A673 (cell line): ENCODE data around the gene PIP4K2C. TPM values are rescaled to one million over a fixed set of nuclear protein-coding genes. Genes with fewer than 3 reads are reported as not detected.

Experiments used
- BruUV-seq: library from RNA; stranded (reverse); fragments of 400-500 nt; replicated peaks from 2 replicates; lab custom pipeline; 2021; lab: Mats Ljungman, UMichigan
- CTCF ChIA-PET: fragments of 300-600 bp; sonication (Branson Sonifier 250); formaldehyde crosslinking; loops from one replicate; lab custom pipeline; 2022; ENCODE audit warnings: antibody characterized with exemption; lab: Charles Lee
- POLR2A ChIA-PET: fragments of 300-600 bp; sonication (Branson Sonifier 250); formaldehyde crosslinking; loops from one replicate; lab custom pipeline; 2022; ENCODE audit warnings: antibody characterized with exemption; ENCODE audit not compliant: low non-redundant PET; lab: Charles Lee
- DNase-seq: peaks from one replicate; pipeline ENCODE4 v3.0.0-alpha.2; 2015; ENCODE audit warnings: low spot score
- H3K27ac ChIP-seq: fragments of 200-600 bp; sonication (generic); 2 replicates; pipeline ENCODE4 v1.5.1; 2016; ENCODE audit warnings: mixed run types, low read depth, mild to moderate bottlenecking, mixed read lengths, antibody characterized with exemption, low read length; ENCODE audit not compliant: poor library complexity, severe bottlenecking
- H3K27me3 ChIP-seq: fragments of 200-600 bp; sonication (generic); replicated peaks from 2 replicates; pipeline ENCODE4 v1.6.1; 2017; ENCODE audit warnings: mixed run types, low read depth, mild to moderate bottlenecking, mixed read lengths, antibody characterized with exemption, low read length; ENCODE audit not compliant: insufficient read depth, poor library complexity
- H3K36me3 ChIP-seq: fragments of 200-600 bp; sonication (generic); 2 replicates; pipeline ENCODE4 v1.6.1; 2016; ENCODE audit warnings: mixed run types, mild to moderate bottlenecking, mixed read lengths, antibody characterized with exemption, low read length; ENCODE audit not compliant: insufficient read depth, poor library complexity, severe bottlenecking
- H3K4me1 ChIP-seq: fragments of 200-600 bp; sonication (generic); 2 replicates; pipeline ENCODE4 v1.6.1; 2017; ENCODE audit warnings: mixed run types, mild to moderate bottlenecking, mixed read lengths, antibody characterized with exemption, low read length; ENCODE audit not compliant: insufficient read depth, poor library complexity, severe bottlenecking
- H3K4me3 ChIP-seq: fragments of 200-600 bp; sonication (generic); 2 replicates; pipeline ENCODE4 v1.5.1; 2016; ENCODE audit warnings: low read depth, mixed run types, mild to moderate bottlenecking, mixed read lengths, low read length; ENCODE audit not compliant: poor library complexity, severe bottlenecking
- H3K9me3 ChIP-seq: fragments of 200-600 bp; sonication (generic); 2 replicates; pipeline ENCODE4 v1.6.1; 2016; ENCODE audit warnings: mixed run types, low read depth, mild to moderate bottlenecking, mixed read lengths, antibody characterized with exemption, low read length; ENCODE audit not compliant: poor library complexity, severe bottlenecking
- EZH2 ChIP-seq: fragments of 200-600 bp; sonication (generic); IDR thresholded peaks from 2 replicates; pipeline ENCODE4 v1.6.1; 2017; ENCODE audit warnings: borderline replicate concordance, low read depth, mild to moderate bottlenecking, mixed read lengths, antibody characterized with exemption, low read length; ENCODE audit not compliant: poor library complexity, severe bottlenecking
- intact Hi-C: fragments of 100-400 bp; cut with micrococcal nuclease; formaldehyde crosslinking; loops from one replicate; pipeline ENCODE4 v1.10.0; 2022; ENCODE audit not compliant: unreplicated experiment
- total RNA-seq: library from RNA; stranded (reverse); gene quantifications from 2 replicates; pipeline ENCODE4 v1.2.3, GENCODE V29; 2021
- TF ChIP-seq, protein P1 (sequence below): fragments of 300-800, 200-600 bp; sonication (generic); conservative IDR thresholded peaks from 2 replicates; pipeline ENCODE4 v1.5.1; 2017; ENCODE audit warnings: low read depth, mild to moderate bottlenecking, antibody characterized with exemption, low read length, moderate library complexity, mixed read lengths

PIP4K2C gene
- total RNA-seq, 1 experiment from 2014 or later = 34.9 TPM

DNA sequence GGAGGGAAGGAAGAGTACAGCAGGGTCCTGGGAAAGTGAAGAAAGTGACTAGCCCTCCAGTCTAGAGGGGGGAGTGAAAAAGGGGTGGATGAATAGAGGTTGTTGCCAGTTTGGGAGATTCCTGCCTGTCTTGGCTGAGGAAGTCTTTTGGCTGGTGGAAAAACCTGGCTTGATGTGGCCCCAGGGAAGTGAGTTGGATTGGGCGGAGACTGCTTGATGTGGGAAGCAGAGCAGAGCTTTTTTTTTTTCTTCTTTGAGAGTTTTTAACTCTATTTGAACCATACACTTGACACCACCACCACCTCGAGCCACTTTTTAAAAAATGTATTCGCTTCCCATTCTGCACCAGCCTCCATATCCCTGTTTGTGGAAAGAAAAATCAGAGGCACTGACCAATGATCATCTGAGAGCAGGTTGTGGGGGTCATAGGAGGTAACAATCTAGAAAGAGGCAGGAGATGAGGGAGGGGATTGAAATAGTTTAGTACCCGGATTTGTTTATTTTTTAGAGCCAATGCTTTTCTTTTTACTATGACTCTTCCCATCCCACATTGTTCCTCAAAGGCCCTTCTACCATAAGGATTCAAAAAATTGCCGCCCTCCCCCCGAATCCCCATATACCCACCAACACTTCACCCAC is 12.9 kb downstream of the PIP4K2C start:
- Histone ChIP-seq H3K4me1 (peaks cover 11% of the 10 kb centered on the region), H3K27me3 (no peaks in the 10 kb centered on the region), H3K4me3 (peak overlapping the region; percentile 92), H3K27ac (peak overlapping the region; percentile 75), H3K9me3 (no peaks in the 10 kb centered on the region), H3K36me3 (peaks cover 6% of the 10 kb centered on the region)
- CTCF ChIA-PET = interaction anchor here (1.0 kb wide), 2 partner anchors 21 to 31 kb away, joined by 3 read pairs; no protein-coding TSS in a partner anchor
- DNase-seq = no peak
- BruUV-seq = no TSS peak
- TF ChIP-seq, protein P1, sequence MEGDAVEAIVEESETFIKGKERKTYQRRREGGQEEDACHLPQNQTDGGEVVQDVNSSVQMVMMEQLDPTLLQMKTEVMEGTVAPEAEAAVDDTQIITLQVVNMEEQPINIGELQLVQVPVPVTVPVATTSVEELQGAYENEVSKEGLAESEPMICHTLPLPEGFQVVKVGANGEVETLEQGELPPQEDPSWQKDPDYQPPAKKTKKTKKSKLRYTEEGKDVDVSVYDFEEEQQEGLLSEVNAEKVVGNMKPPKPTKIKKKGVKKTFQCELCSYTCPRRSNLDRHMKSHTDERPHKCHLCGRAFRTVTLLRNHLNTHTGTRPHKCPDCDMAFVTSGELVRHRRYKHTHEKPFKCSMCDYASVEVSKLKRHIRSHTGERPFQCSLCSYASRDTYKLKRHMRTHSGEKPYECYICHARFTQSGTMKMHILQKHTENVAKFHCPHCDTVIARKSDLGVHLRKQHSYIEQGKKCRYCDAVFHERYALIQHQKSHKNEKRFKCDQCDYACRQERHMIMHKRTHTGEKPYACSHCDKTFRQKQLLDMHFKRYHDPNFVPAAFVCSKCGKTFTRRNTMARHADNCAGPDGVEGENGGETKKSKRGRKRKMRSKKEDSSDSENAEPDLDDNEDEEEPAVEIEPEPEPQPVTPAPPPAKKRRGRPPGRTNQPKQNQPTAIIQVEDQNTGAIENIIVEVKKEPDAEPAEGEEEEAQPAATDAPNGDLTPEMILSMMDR = no peak
- TF ChIP-seq EZH2 = no peak
- POLR2A ChIA-PET = no interaction called here
- intact Hi-C loops = no loop called here

DNA sequence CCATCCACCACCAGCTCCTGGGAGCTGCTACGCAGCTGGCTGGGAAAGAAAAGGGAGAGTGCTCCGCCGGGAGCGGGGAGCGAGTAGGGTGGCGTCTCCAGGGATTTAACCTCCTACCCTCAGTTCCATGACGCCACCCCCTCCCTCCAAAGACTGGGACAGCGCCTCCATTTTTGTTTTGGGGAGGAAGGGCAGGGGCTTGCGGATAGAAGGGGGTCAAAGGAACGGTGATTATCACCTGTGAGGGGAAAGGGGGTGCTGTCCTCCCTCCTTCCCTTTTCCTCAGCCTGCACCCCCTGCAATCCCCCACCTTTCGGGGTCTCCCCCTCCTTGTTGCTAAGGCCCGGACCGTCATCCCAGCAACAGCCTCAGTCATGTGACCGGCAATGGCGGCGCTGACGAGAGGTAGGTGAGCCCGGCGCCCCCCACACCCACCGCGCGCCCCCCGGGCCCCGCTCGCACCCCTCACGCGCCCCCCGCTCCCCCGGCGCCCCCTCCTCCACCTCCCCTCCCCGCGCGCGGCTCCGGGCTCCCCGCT is 13.5 kb downstream of the PIP4K2C start, which contains the start of gene DTX3:
Gene DTX3 (plus strand): TSS at position 371 of the 538 bp plus-strand sequence. CDS start 1,694 bp downstream, outside the sequence.
- TF ChIP-seq, protein P1 = no peak
- TF ChIP-seq EZH2 = no peak
- Histone ChIP-seq H3K4me3 (peak within 1 kb of the TSS; percentile 92), H3K4me1 (peaks cover 11% of the 10 kb centered on the region), H3K9me3 (no peaks in the 10 kb centered on the region), H3K27ac (peak within 1 kb of the TSS; percentile 75), H3K36me3 (peaks cover 6% of the 10 kb centered on the region), H3K27me3 (no peaks in the 10 kb centered on the region)
- ChIA-PET POLR2A (no interaction called here), CTCF (interaction anchor here (1.0 kb wide), 2 partner anchors 21 to 31 kb away, joined by 3 read pairs; no protein-coding TSS in a partner anchor)
- intact Hi-C loops = no loop called here
- peak; percentile 52 for DNase-seq
- BruUV-seq = no TSS peak

DNA sequence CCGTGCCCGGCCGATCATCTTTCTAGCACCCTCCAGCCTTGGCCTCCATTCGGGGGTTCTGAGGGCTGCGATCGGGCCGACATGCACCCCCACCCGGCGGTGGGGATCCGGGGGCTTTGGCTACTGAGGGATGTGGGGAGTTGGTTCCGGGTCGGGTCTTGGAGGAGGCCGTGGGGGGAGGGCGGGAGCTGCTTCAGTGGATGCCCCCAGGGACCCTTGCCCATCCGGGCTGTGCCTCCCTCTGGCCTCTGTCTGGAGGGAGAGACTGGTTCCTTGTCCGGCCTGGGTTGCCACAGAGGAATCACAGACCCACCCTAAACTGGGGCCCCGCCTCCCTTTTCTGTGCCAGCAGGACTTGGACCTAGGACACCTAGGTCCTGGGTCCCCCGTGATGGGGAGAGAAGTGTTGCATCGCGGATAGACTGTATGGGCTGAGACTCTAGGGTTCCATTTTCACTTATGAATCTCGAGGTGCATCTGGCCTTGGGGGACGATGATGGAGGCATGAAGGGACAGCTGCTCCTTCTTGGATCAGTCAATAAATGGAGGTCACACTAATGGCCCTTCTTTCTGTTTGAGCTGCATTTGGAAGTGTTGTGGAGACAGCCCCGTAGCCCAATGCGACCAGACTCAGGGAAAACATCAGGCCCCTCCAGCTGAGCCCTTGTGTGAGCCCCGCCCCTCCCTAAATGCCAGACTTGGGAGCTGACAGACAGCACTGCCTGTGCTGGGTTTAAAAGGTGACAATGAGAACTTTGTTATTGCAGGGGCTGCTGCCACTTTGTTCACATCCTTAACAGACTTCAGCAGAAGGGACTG is 14.2 kb downstream of the PIP4K2C start:
- intact Hi-C loops = no loop called here
- Histone ChIP-seq H3K9me3 (no peaks in the 10 kb centered on the region), H3K27me3 (no peaks in the 10 kb centered on the region), H3K4me3 (peak overlapping the region; percentile 92), H3K36me3 (peaks cover 6% of the 10 kb centered on the region), H3K4me1 (peaks cover 11% of the 10 kb centered on the region), H3K27ac (peak overlapping the region; percentile 75)
- TF ChIP-seq, protein P1 = no peak
- no peak for TF ChIP-seq EZH2
- POLR2A ChIA-PET = no interaction called here
- DNase-seq = peak; percentile 35
- TSS peak; percentile 71 for BruUV-seq
- CTCF ChIA-PET = interaction anchor here (0.8 to 1.6 kb wide), 2 partner anchors 22 to 121 kb away, joined by 3 to 4 read pairs; no protein-coding TSS in a partner anchor
